Vagina (tissue), 2 donors: Measurements from ENCODE around the gene ZNF155.

Experiments
- POLR2A ChIP-seq, 2 donors: fragments of 450-650 bp; IDR thresholded peaks; one replicate each; pipeline ENCODE4 v1.6.1; 2017; ENCODE audit warnings: antibody characterized with exemption in 2 of 2, mild to moderate bottlenecking in 2 of 2, moderate library complexity in 2 of 2
- TF ChIP-seq, protein P1 (sequence below), 3 experiments: fragments of 450-650 bp in 2 of 3; fragments of 200-600 bp in 1 of 3; sonication (generic) in 1 of 3; IDR thresholded peaks; one replicate each; pipeline ENCODE4 v1.5.1; 2017 to 2019; ENCODE audit warnings: antibody characterized with exemption in 3 of 3, mild to moderate bottlenecking in 2 of 3, moderate library complexity in 2 of 3

DNA sequence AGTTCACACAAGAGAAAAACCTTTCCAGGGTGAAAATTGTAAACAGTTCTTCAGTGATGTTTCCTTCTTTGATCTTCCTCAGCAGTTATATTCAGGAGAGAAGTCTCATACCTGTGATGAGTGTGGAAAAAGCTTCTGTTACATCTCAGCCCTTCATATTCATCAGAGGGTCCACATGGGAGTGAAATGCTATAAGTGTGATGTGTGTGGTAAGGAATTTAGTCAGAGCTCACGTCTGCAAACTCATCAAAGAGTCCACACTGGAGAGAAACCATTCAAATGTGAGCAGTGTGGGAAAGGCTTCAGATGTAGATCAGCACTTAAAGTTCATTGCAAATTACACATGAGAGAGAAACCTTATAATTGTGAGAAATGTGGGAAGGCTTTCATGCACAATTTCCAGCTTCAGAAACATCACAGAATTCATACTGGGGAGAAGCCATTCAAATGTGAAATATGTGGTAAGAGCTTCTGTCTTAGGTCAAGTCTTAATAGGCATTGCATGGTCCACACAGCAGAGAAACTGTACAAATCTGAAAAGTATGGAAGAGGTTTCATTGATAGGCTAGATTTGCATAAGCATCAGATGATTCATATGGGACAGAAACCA, 48.1 kb downstream of the ZNF155 start:
- TF ChIP-seq, protein P1, sequence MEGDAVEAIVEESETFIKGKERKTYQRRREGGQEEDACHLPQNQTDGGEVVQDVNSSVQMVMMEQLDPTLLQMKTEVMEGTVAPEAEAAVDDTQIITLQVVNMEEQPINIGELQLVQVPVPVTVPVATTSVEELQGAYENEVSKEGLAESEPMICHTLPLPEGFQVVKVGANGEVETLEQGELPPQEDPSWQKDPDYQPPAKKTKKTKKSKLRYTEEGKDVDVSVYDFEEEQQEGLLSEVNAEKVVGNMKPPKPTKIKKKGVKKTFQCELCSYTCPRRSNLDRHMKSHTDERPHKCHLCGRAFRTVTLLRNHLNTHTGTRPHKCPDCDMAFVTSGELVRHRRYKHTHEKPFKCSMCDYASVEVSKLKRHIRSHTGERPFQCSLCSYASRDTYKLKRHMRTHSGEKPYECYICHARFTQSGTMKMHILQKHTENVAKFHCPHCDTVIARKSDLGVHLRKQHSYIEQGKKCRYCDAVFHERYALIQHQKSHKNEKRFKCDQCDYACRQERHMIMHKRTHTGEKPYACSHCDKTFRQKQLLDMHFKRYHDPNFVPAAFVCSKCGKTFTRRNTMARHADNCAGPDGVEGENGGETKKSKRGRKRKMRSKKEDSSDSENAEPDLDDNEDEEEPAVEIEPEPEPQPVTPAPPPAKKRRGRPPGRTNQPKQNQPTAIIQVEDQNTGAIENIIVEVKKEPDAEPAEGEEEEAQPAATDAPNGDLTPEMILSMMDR (IDR thresholded peaks at IDR 0.05): no peak
- no peak for TF ChIP-seq POLR2A (IDR thresholded peaks at IDR 0.05)
